ENCODE results near the gene FAT2.

DNA sequence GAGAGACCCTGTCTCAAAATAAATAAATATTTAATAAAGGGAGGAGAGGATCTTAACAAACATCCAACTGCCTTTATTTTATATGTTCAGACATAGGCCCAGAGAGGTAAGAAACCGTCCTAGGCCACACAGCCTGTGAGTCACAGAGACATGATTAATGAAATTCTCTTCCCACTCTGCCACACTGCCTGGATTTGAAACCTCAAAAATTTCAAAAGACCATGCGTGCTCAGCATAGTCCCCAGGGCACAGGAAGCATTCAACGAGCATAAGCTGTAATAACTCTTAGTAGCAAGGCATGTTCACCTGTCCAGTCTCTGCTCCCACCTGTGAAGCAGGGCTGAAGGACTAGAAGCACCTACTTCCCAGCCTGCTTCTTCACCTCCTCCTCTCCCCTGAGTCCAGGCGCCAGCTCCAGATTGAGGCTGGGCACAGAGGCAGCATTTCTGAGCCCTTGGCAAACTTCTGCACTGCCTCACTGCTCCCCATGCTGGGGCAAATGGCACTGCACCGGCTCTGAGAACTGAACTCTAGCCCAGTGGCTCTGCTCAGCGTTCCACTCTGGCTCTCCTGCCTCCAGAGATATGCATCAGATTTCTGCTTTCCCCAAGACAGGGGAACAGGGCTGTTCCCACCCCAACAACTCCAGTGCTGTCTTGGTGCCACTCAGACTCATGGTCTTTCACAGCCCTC, 1.1 kb downstream of the FAT2 start:
- TF ChIP-seq, protein P1, sequence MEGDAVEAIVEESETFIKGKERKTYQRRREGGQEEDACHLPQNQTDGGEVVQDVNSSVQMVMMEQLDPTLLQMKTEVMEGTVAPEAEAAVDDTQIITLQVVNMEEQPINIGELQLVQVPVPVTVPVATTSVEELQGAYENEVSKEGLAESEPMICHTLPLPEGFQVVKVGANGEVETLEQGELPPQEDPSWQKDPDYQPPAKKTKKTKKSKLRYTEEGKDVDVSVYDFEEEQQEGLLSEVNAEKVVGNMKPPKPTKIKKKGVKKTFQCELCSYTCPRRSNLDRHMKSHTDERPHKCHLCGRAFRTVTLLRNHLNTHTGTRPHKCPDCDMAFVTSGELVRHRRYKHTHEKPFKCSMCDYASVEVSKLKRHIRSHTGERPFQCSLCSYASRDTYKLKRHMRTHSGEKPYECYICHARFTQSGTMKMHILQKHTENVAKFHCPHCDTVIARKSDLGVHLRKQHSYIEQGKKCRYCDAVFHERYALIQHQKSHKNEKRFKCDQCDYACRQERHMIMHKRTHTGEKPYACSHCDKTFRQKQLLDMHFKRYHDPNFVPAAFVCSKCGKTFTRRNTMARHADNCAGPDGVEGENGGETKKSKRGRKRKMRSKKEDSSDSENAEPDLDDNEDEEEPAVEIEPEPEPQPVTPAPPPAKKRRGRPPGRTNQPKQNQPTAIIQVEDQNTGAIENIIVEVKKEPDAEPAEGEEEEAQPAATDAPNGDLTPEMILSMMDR (IDR thresholded peaks at IDR 0.05) = no peak
- TF ChIP-seq EZH2 (IDR thresholded peaks at IDR 0.05; ENCODE audit: borderline replicate concordance, insufficient read depth, low read depth, low read length, poor library complexity, severe bottlenecking) = no peak
